Mesenchymal stem cell (in vitro differentiated cells and primary cell): ENCODE results near the gene TRMT112.
A peak's percentile ranks its signal among the peaks of the same experiment; 100 is the strongest.
"Not testable (repeated sequence)": the region's sequence is repeated elsewhere in the genome, so short reads cannot be mapped to it uniquely, and the experiment has no call there.

Source experiments
- DNase-seq: peaks from one replicate; pipeline ENCODE4 v3.0.0-alpha.2; 2013
- H2AFZ ChIP-seq: one replicate; pipeline ENCODE4 v1.6.1; 2013; ENCODE audit warnings: low read depth, mild to moderate bottlenecking, control low read depth, inconsistent platforms, low read length, moderate library complexity
- H2AK5ac ChIP-seq: 2 replicates; pipeline ENCODE4 v1.6.1; 2013; ENCODE audit warnings: low read length, moderate library complexity, mild to moderate bottlenecking, inconsistent platforms; ENCODE audit not compliant: severe bottlenecking
- H2BK120ac ChIP-seq: one replicate; pipeline ENCODE4 v1.6.1; 2013; ENCODE audit warnings: low read depth, mild to moderate bottlenecking, inconsistent platforms, low read length, moderate library complexity
- H2BK12ac ChIP-seq, 2 experiments: one replicate each; pipeline ENCODE4 v1.6.1; 2013; ENCODE audit warnings: inconsistent platforms in 2 of 2, low read length in 2 of 2, mild to moderate bottlenecking in 2 of 2, moderate library complexity in 2 of 2, control low read depth in 1 of 2
- H2BK15ac ChIP-seq: one replicate; pipeline ENCODE4 v1.6.1; 2013; ENCODE audit warnings: mild to moderate bottlenecking, low read depth, inconsistent platforms; ENCODE audit not compliant: poor library complexity, severe bottlenecking
- H2BK5ac ChIP-seq: 2 replicates; pipeline ENCODE4 v1.6.1; 2013; ENCODE audit warnings: low read depth, mild to moderate bottlenecking, low read length, control low read depth, inconsistent platforms; ENCODE audit not compliant: poor library complexity, severe bottlenecking
- H3K14ac ChIP-seq, 2 experiments: one replicate each; pipeline ENCODE4 v1.6.1; 2013; ENCODE audit warnings: inconsistent platforms in 2 of 2, low read length in 2 of 2, control low read depth in 1 of 2, mild to moderate bottlenecking in 1 of 2, moderate library complexity in 1 of 2
- H3K18ac ChIP-seq, 2 experiments: one replicate each; pipeline ENCODE4 v1.6.1; 2013; ENCODE audit warnings: inconsistent platforms in 2 of 2, low read length in 2 of 2, control low read depth in 1 of 2, low read depth in 1 of 2, mild to moderate bottlenecking in 1 of 2
- H3K23ac ChIP-seq, 2 experiments: one replicate each; pipeline ENCODE4 v1.6.1; 2013; ENCODE audit warnings: inconsistent platforms in 2 of 2, low read length in 2 of 2, mild to moderate bottlenecking in 2 of 2, moderate library complexity in 2 of 2, control low read depth in 1 of 2
- H3K27ac ChIP-seq: 2 replicates; pipeline ENCODE4 v1.5.1; 2013; ENCODE audit warnings: mild to moderate bottlenecking, moderate library complexity, low read length, control low read depth, inconsistent platforms; ENCODE audit not compliant: poor library complexity, severe bottlenecking
- H3K27me3 ChIP-seq, 2 experiments: 2 replicates each; pipeline versions ENCODE4 v1.6.1 to v1.7.0; 2013; ENCODE audit warnings: low read length in 2 of 2, mild to moderate bottlenecking in 2 of 2, moderate library complexity in 2 of 2, control low read depth in 1 of 2, inconsistent platforms in 1 of 2; ENCODE audit not compliant: control insufficient read depth in 1 of 2, insufficient read depth in 1 of 2
- H3K36me3 ChIP-seq, 2 experiments: 2 replicates each; pipeline versions ENCODE4 v1.6.1 to v1.7.0; 2013; ENCODE audit warnings: low read length in 2 of 2, control low read depth in 1 of 2, inconsistent platforms in 1 of 2, low read depth in 1 of 2, mild to moderate bottlenecking in 1 of 2; ENCODE audit not compliant: insufficient read depth in 2 of 2, control insufficient read depth in 1 of 2
- H3K4ac ChIP-seq, 2 experiments: one replicate each; pipeline ENCODE4 v1.6.1; 2013; ENCODE audit warnings: inconsistent platforms in 2 of 2, low read length in 2 of 2, mild to moderate bottlenecking in 2 of 2, moderate library complexity in 2 of 2, control low read depth in 1 of 2, low read depth in 1 of 2
- H3K4me1 ChIP-seq: 2 replicates; pipeline ENCODE4 v1.6.1; 2013; ENCODE audit warnings: low read depth, low read length, control low read depth; ENCODE audit not compliant: control insufficient read depth, insufficient read depth
- H3K4me2 ChIP-seq: 2 replicates; pipeline ENCODE4 v1.6.1; 2013; ENCODE audit warnings: low read length, mild to moderate bottlenecking, inconsistent platforms; ENCODE audit not compliant: poor library complexity, severe bottlenecking
- H3K4me3 ChIP-seq, 2 experiments: 2 replicates each; pipeline versions ENCODE4 v1.5.1 to v1.7.0; 2013; ENCODE audit warnings: low read length in 2 of 2, mild to moderate bottlenecking in 2 of 2, control low read depth in 1 of 2, low read depth in 1 of 2; ENCODE audit not compliant: insufficient read depth in 1 of 2
- H3K79me1 ChIP-seq: replicated peaks from 2 replicates; pipeline ENCODE4 v1.6.1; 2013; ENCODE audit warnings: mild to moderate bottlenecking, control low read depth, low read length, inconsistent platforms; ENCODE audit not compliant: poor library complexity, severe bottlenecking
- H3K9ac ChIP-seq: 2 replicates; pipeline ENCODE4 v1.7.0; 2013; ENCODE audit warnings: mild to moderate bottlenecking, low read length, moderate library complexity
- H3K9me3 ChIP-seq: 2 replicates; pipeline ENCODE4 v1.7.0; 2013; ENCODE audit warnings: mild to moderate bottlenecking, low read length; ENCODE audit not compliant: control insufficient read depth
- H4K8ac ChIP-seq: one replicate; pipeline ENCODE4 v1.6.1; 2013; ENCODE audit warnings: inconsistent platforms, mild to moderate bottlenecking, low read length, moderate library complexity
- H4K91ac ChIP-seq: one replicate; pipeline ENCODE4 v1.6.1; 2013; ENCODE audit warnings: mild to moderate bottlenecking, low read length, inconsistent platforms
- WGBS: methylation state at CpG from one replicate; pipeline ENCODE4 v1.1.7; 2013; ENCODE audit warnings: mixed read lengths; 5-methylcytosine and 5-hydroxymethylcytosine counted together

TRMT112 gene

GRCh38 chr11:64324692-64325469, 7.5 kb upstream of the TRMT112 start:
- Histone ChIP-seq H3K4me1 (peaks cover 23% of the 10 kb centered on the region), H2BK5ac (no peak overlapping the region), H2AFZ (no peak overlapping the region), H3K14ac (no peak overlapping the region), H4K8ac (no peak overlapping the region), H2BK15ac (no peak overlapping the region), H3K4me3 (no peak overlapping the region), H3K9me3 (peaks cover 3% of the 10 kb centered on the region), H3K18ac (peak overlapping the region in 1 of 2 experiments; percentile 39), H2BK12ac (no peak overlapping the region), H3K27me3 (no peaks in the 10 kb centered on the region), H3K36me3 (peaks cover 34 to 39% of the 10 kb centered on the region in 2 experiments), H4K91ac (no peak overlapping the region), H3K23ac (no peak overlapping the region), H3K4me2 (no peak overlapping the region), H2BK120ac (no peak overlapping the region), H2AK5ac (no peak overlapping the region), H3K27ac (no peak overlapping the region), H3K9ac (no peak overlapping the region), H3K79me1 (peaks cover 9% of the 10 kb centered on the region), H3K4ac (no peak overlapping the region)
- DNase-seq = peak; percentile 43
- 88% methylated on average over 9 of the region's 11 CpGs for WGBS

- not testable (repeated sequence) for H3K9me3 ChIP-seq, H3K9ac ChIP-seq, H3K27me3 ChIP-seq, DNase-seq, H4K91ac ChIP-seq, H2BK12ac ChIP-seq, H4K8ac ChIP-seq, H2AFZ ChIP-seq, H2AK5ac ChIP-seq, H3K23ac ChIP-seq, H2BK120ac ChIP-seq, H3K4me2 ChIP-seq, H3K27ac ChIP-seq, H3K14ac ChIP-seq, H3K4me3 ChIP-seq, H2BK5ac ChIP-seq, H2BK15ac ChIP-seq, H3K18ac ChIP-seq
- Histone ChIP-seq H3K36me3 (peaks cover 34 to 39% of the 10 kb centered on the region in 2 experiments), H3K4me1 (peaks cover 30% of the 10 kb centered on the region), H3K4ac (peak overlapping the region in 1 of 2 experiments; percentile 25), H3K79me1 (peaks cover 14% of the 10 kb centered on the region)
- 88% methylated on average over 4 of the region's 4 CpGs for WGBS
Observed at GRCh38 chr11:64323984-64324383, 6.6 kb upstream of the TRMT112 start.

DNA sequence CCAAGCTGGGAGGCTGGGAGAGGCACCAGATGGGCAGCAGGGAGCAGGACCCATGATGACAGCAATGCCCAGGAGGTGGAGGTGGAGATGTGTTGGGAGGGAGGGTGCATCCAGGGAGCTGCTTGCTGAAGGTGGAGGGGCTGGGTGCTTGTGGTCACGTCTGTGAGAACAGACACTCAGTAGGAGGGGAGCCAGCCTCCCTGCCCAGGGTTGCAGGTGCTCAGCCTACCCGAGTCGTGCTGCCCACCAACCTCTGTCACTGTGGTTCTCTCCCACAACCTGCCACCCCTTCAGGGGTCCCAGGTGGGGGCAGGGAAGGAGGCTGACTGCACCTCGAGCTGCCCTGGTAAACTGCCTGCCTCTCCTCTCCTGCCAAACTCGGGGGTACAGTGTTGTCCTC, 6.0 kb upstream of the TRMT112 start:
- Histone ChIP-seq H2BK12ac (no peak overlapping the region), H2BK5ac (no peak overlapping the region), H3K23ac (no peak overlapping the region), H3K36me3 (peaks cover 34 to 39% of the 10 kb centered on the region in 2 experiments), H2AFZ (no peak overlapping the region), H3K14ac (no peak overlapping the region), H3K4me3 (no peak overlapping the region), H4K91ac (no peak overlapping the region), H3K4me1 (peaks cover 32% of the 10 kb centered on the region), H2BK15ac (no peak overlapping the region), H2BK120ac (no peak overlapping the region), H3K27ac (no peak overlapping the region), H4K8ac (no peak overlapping the region), H3K27me3 (no peaks in the 10 kb centered on the region), H3K9me3 (peaks cover 3% of the 10 kb centered on the region), H3K79me1 (peaks cover 16% of the 10 kb centered on the region), H3K9ac (no peak overlapping the region), H3K4me2 (no peak overlapping the region), H3K18ac (no peak overlapping the region), H2AK5ac (no peak overlapping the region), H3K4ac (no peak overlapping the region)
- WGBS = 95% methylated on average over 4 of the region's 5 CpGs
- no peak for DNase-seq

DNA sequence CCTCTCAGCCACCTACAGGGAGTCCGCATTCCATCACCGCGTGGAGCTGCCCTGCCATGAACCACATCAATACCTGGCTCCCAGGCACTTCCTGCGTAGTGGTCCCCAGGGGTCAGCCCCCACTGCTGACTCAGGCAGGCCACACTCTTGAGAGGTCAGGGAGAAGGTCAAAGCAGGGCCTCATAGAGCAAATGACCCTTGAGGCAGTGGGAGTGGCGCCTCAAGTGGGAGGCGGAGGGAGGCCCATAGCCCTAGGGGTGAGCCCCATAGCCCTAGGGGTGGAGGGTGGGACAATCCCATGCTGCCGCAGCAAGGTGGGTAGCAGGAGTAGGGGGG, 5.5 kb upstream of the TRMT112 start:
- H3K27ac ChIP-seq = no peak overlapping the region
- H4K8ac ChIP-seq = no peak overlapping the region
- no peak overlapping the region for H3K9ac ChIP-seq
- H2AK5ac ChIP-seq = no peak overlapping the region
- H3K23ac ChIP-seq = no peak overlapping the region
- peaks cover 32% of the 10 kb centered on the region for H3K4me1 ChIP-seq
- H2BK15ac ChIP-seq = no peak overlapping the region
- no peak overlapping the region for H3K4ac ChIP-seq
- peak overlapping the region; percentile 5 for H4K91ac ChIP-seq
- no peak overlapping the region for H2BK120ac ChIP-seq
- WGBS = 60% methylated on average over 7 of the region's 7 CpGs
- peak overlapping the region in 1 of 2 experiments; percentile 46 for H3K18ac ChIP-seq
- H2AFZ ChIP-seq = no peak overlapping the region
- H3K4me2 ChIP-seq = no peak overlapping the region
- no peak for DNase-seq
- H2BK12ac ChIP-seq = no peak overlapping the region
- H3K9me3 ChIP-seq = peaks cover 3% of the 10 kb centered on the region
- H3K27me3 ChIP-seq = no peaks in the 10 kb centered on the region
- no peak overlapping the region for H3K4me3 ChIP-seq
- H3K36me3 ChIP-seq = peaks cover 34 to 39% of the 10 kb centered on the region in 2 experiments
- H2BK5ac ChIP-seq = no peak overlapping the region
- no peak overlapping the region for H3K14ac ChIP-seq
- peaks cover 19% of the 10 kb centered on the region for H3K79me1 ChIP-seq
